Measurements from ENCODE around the gene GP5. TPM values are rescaled to one million over a fixed set of nuclear protein-coding genes. Genes with fewer than 3 reads are reported as not detected.

Gene GP5, protein sequence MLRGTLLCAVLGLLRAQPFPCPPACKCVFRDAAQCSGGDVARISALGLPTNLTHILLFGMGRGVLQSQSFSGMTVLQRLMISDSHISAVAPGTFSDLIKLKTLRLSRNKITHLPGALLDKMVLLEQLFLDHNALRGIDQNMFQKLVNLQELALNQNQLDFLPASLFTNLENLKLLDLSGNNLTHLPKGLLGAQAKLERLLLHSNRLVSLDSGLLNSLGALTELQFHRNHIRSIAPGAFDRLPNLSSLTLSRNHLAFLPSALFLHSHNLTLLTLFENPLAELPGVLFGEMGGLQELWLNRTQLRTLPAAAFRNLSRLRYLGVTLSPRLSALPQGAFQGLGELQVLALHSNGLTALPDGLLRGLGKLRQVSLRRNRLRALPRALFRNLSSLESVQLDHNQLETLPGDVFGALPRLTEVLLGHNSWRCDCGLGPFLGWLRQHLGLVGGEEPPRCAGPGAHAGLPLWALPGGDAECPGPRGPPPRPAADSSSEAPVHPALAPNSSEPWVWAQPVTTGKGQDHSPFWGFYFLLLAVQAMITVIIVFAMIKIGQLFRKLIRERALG
- under 1 TPM in 1 of 4 donors, not detected in 3; 0.19 TPM for total RNA-seq

- DNase-seq (ENCODE audit: low spot score in 2 of 2), result no peak
- peaks cover 30% of the 10 kb centered on the region for H3K4me1 ChIP-seq
- no peak for TF ChIP-seq EP300 (IDR thresholded peaks at IDR 0.05)
- TF ChIP-seq POLR2AphosphoS5 (IDR thresholded peaks at IDR 0.05), result no peak
- TF ChIP-seq POLR2A (IDR thresholded peaks at IDR 0.05), result no peak
- TF ChIP-seq CTCF (IDR thresholded peaks at IDR 0.05), result no peak
- peak within 1 kb of the TSS; percentile 30 for H3K4me3 ChIP-seq
- no peaks in the 10 kb centered on the region for H3K36me3 ChIP-seq
- 71% methylated on average over 2 of the region's 2 CpGs for WGBS
- H3K27me3 ChIP-seq, result peaks cover 26% of the 10 kb centered on the region
- H3K9me3 ChIP-seq, result no peaks in the 10 kb centered on the region
- H3K27ac ChIP-seq, result no peak within 1 kb of the TSS
Measured at GRCh38 chr3:194399166-194399565, at the start of gene GP5. GP5 (minus strand) TSS chr3:194399266; CDS start chr3:194398282, 984 bp downstream.

- Histone ChIP-seq H3K27me3 (no peaks in the 10 kb centered on the region), H3K9me3 (no peaks in the 10 kb centered on the region), H3K4me1 (no peaks in the 10 kb centered on the region), H3K4me3 (no peak overlapping the region), H3K36me3 (peaks cover 60% of the 10 kb centered on the region), H3K27ac (no peak overlapping the region)
- TF ChIP-seq CTCF (IDR thresholded peaks at IDR 0.05) (no peak), POLR2A (IDR thresholded peaks at IDR 0.05) (no peak), EP300 (IDR thresholded peaks at IDR 0.05) (no peak), POLR2AphosphoS5 (IDR thresholded peaks at IDR 0.05) (no peak)
- 100% methylated on average over 1 of the region's 1 CpG for WGBS
- no peak for DNase-seq (ENCODE audit: low spot score in 2 of 2)
Measured at GRCh38 chr3:194447657-194448056, 48.6 kb upstream of the GP5 start.

DNA sequence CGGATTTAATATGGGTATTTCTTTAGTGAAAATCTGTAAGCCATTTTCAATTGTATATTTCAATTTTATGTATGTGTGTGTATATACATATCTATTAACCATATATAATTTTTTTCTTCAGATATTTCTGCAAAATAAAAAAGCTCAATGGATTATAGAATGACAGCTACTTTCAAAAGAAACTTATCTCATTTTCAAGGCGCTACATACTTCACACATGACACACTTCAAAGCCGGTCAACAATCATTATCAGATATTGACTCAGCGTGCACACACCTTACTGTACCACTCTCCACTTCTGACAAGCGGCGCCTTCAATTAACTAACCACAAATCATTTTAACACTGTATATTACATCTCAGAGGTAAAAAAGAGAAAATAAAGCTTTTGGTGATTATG lies 48.1 kb upstream of the GP5 start:
- 91% methylated on average over 6 of the region's 6 CpGs for WGBS
- H3K9me3 ChIP-seq, result no peaks in the 10 kb centered on the region
- peaks cover 58% of the 10 kb centered on the region for H3K36me3 ChIP-seq
- no peak for DNase-seq (ENCODE audit: low spot score in 2 of 2)
- TF ChIP-seq POLR2A (IDR thresholded peaks at IDR 0.05) (no peak), CTCF (IDR thresholded peaks at IDR 0.05) (no peak), POLR2AphosphoS5 (IDR thresholded peaks at IDR 0.05) (no peak), EP300 (IDR thresholded peaks at IDR 0.05) (no peak)
- no peaks in the 10 kb centered on the region for H3K27me3 ChIP-seq
- no peak overlapping the region for H3K4me3 ChIP-seq
- no peak overlapping the region for H3K27ac ChIP-seq
- no peaks in the 10 kb centered on the region for H3K4me1 ChIP-seq

- H3K27me3 ChIP-seq, result no peaks in the 10 kb centered on the region
- no peaks in the 10 kb centered on the region for H3K4me1 ChIP-seq
- no peak overlapping the region for H3K4me3 ChIP-seq
- peaks cover 54% of the 10 kb centered on the region for H3K36me3 ChIP-seq
- DNase-seq (ENCODE audit: low spot score in 2 of 2), result no peak
- H3K27ac ChIP-seq, result no peak overlapping the region
- WGBS, result 88% methylated on average over 4 of the region's 4 CpGs
- no peaks in the 10 kb centered on the region for H3K9me3 ChIP-seq
- no peak for TF ChIP-seq POLR2A (IDR thresholded peaks at IDR 0.05)
- no peak for TF ChIP-seq POLR2AphosphoS5 (IDR thresholded peaks at IDR 0.05)
- TF ChIP-seq EP300 (IDR thresholded peaks at IDR 0.05), result no peak
Measured at GRCh38 chr3:194446754-194447153, 47.7 kb upstream of the GP5 start.

- Histone ChIP-seq H3K27ac (no peak overlapping the region), H3K4me3 (no peak overlapping the region), H3K36me3 (peaks cover 52% of the 10 kb centered on the region), H3K27me3 (no peaks in the 10 kb centered on the region), H3K4me1 (no peaks in the 10 kb centered on the region), H3K9me3 (no peaks in the 10 kb centered on the region)
- TF ChIP-seq EP300 (IDR thresholded peaks at IDR 0.05) (no peak), POLR2AphosphoS5 (IDR thresholded peaks at IDR 0.05) (no peak), CTCF (IDR thresholded peaks at IDR 0.05) (no peak)
- DNase-seq (ENCODE audit: low spot score in 2 of 2), result no peak
- 95% methylated on average over 13 of the region's 13 CpGs for WGBS
Measured at GRCh38 chr3:194446172-194446571, 47.1 kb upstream of the GP5 start.
